Naive thymus-derived CD4-positive, alpha-beta T cell (primary cell): Measurements from ENCODE around the gene NOL4L. TPM values are rescaled to one million over a fixed set of nuclear protein-coding genes. Genes with fewer than 3 reads are reported as not detected.

ENCODE experiments used
- ATAC-seq: fragments of 150-1000 bp; cut with Tn5 transposase; 2 replicates; pipeline ENCODE4 v1.10.0; 2021; ENCODE audit warnings: mild to moderate bottlenecking, moderate library complexity
- CTCF ChIA-PET: fragments of 350-600 bp; sonication (Branson Sonifier 250); formaldehyde crosslinking; loops from one replicate; lab custom pipeline; 2021; ENCODE audit warnings: antibody characterized with exemption; lab: Charles Lee
- POLR2A ChIA-PET: fragments of 350-600 bp; sonication (Branson Sonifier 250); formaldehyde crosslinking; loops from one replicate; lab custom pipeline; 2021; ENCODE audit warnings: antibody characterized with exemption, inconsistent platforms; lab: Charles Lee
- DNase-seq, 9 donors: peaks; one replicate each; pipeline versions ENCODE4 v3.0.0 to v3.0.0-alpha.2; 2020 to 2022; ENCODE audit warnings: mixed read lengths in 1 of 9
- H3K27ac ChIP-seq: one replicate; pipeline ENCODE4 v1.7.0; 2013; ENCODE audit warnings: mild to moderate bottlenecking, low read depth, low read length, moderate library complexity
- H3K27me3 ChIP-seq, 2 donors: one replicate each; pipeline ENCODE4 v1.7.0; 2013; ENCODE audit warnings: low read length in 2 of 2, mild to moderate bottlenecking in 2 of 2, moderate library complexity in 2 of 2; ENCODE audit not compliant: control insufficient read depth in 2 of 2, insufficient read depth in 2 of 2
- H3K36me3 ChIP-seq, 3 experiments: 1 replicate in 2 of 3; 2 replicates in 1 of 3; pipeline ENCODE4 v1.7.0; 2013; ENCODE audit warnings: low read length in 3 of 3, mild to moderate bottlenecking in 3 of 3, moderate library complexity in 1 of 3; ENCODE audit not compliant: insufficient read depth in 3 of 3, control insufficient read depth in 2 of 3
- H3K4me1 ChIP-seq, 2 donors: one replicate each; pipeline ENCODE4 v1.7.0; 2013; ENCODE audit warnings: low read length in 2 of 2, mild to moderate bottlenecking in 2 of 2, moderate library complexity in 1 of 2; ENCODE audit not compliant: control insufficient read depth in 2 of 2, insufficient read depth in 2 of 2
- H3K4me3 ChIP-seq: 2 replicates; pipeline ENCODE4 v1.7.0; 2013; ENCODE audit warnings: mild to moderate bottlenecking, low read length
- H3K9me3 ChIP-seq, 3 experiments: 1 replicate in 2 of 3; 2 replicates in 1 of 3; pipeline ENCODE4 v1.7.0; 2013; ENCODE audit warnings: low read length in 3 of 3; ENCODE audit not compliant: control insufficient read depth in 2 of 3
- H3K27ac Mint-ChIP-seq, 9 donors: one replicate each; pipeline ENCODE4 v1.8.0; 2020 to 2022; ENCODE audit warnings: mixed read lengths in 9 of 9, mild to moderate bottlenecking in 8 of 9, moderate library complexity in 5 of 9, inconsistent platforms in 2 of 9
- H3K27me3 Mint-ChIP-seq, 5 donors: one replicate each; pipeline ENCODE4 v1.8.0; 2021 to 2022; ENCODE audit warnings: mixed read lengths in 5 of 5, mild to moderate bottlenecking in 1 of 5
- H3K36me3 Mint-ChIP-seq, 5 donors: one replicate each; pipeline ENCODE4 v1.8.0; 2020 to 2022; ENCODE audit warnings: mixed read lengths in 5 of 5, mild to moderate bottlenecking in 3 of 5, inconsistent platforms in 1 of 5
- H3K4me1 Mint-ChIP-seq, 7 donors: one replicate each; pipeline ENCODE4 v1.8.0; 2020 to 2022; ENCODE audit warnings: mixed read lengths in 7 of 7, mild to moderate bottlenecking in 3 of 7, inconsistent platforms in 1 of 7
- H3K4me3 Mint-ChIP-seq, 10 donors: one replicate each; pipeline ENCODE4 v1.8.0; 2020 to 2022; ENCODE audit warnings: mild to moderate bottlenecking in 10 of 10, mixed read lengths in 10 of 10, moderate library complexity in 6 of 10, inconsistent platforms in 2 of 10
- H3K9me3 Mint-ChIP-seq, 11 donors: one replicate each; pipeline ENCODE4 v1.8.0; 2020 to 2022; ENCODE audit warnings: mixed read lengths in 11 of 11, mild to moderate bottlenecking in 4 of 11, inconsistent platforms in 1 of 11, moderate library complexity in 1 of 11
- intact Hi-C, 2 donors: fragments of 100-400 bp; cut with micrococcal nuclease; formaldehyde crosslinking; loops; one replicate each; pipeline ENCODE4 v1.15.1; 2023
- polyA plus RNA-seq, 2 donors: library from polyadenylated mRNA; unstranded; fragments of 300-500 nt; fragmentation: Illumina TruSeq; gene quantifications; one replicate each; pipeline ENCODE4 v1.2.3, GENCODE V29; 2021
- total RNA-seq, 6 experiments: library from RNA in 5 of 6; stranded (reverse) in 5 of 6; gene quantifications; 1 replicate in 5 of 6; 2 replicates in 1 of 6; pipeline ENCODE4 v1.2.3 and lab custom pipeline; 2021 to 2026

NOL4L gene
- total and polyA plus RNA-seq, 7 experiments from 2014 or later, result 17.3 to 81.9 (median 62.7) TPM

GRCh38 chr20:32521780-32522525 lies 63.2 kb downstream of the NOL4L start:
- H3K4me3 ChIP-seq, result peak overlapping the region; percentile 27
- peak; percentile 50 to 76 (median 63) for DNase-seq
- peak overlapping the region; percentile 63 to 95 (median 90) for H3K27ac Mint-ChIP-seq
- peak overlapping the region; percentile 60 for H3K27ac ChIP-seq
- peaks cover 0 to 39% (median 12%) of the 10 kb centered on the region in 3 experiments for H3K36me3 ChIP-seq
- peaks cover 0 to 23% (median 9%) of the 10 kb centered on the region in 5 donors for H3K36me3 Mint-ChIP-seq
- H3K27me3 Mint-ChIP-seq, result no peaks in the 10 kb centered on the region
- H3K4me1 Mint-ChIP-seq, result peaks cover 39 to 77% (median 67%) of the 10 kb centered on the region in 7 donors
- intact Hi-C loops, result loop anchor here (1.0 to 5.0 kb wide), 7 partner anchors 17 to 490 kb away; no protein-coding TSS in a partner anchor
- ChIA-PET CTCF (interaction anchor here (0.6 to 11.4 kb wide), 21 partner anchors 8 to 241 kb away, joined by 3 to 320 read pairs (median 4); partner anchors contain the start of genes C20orf203 and NOL4L), POLR2A (interaction anchor here (0.7 to 26.0 kb wide), 12 partner anchors 11 to 131 kb away, joined by 3 to 623 read pairs (median 3); partner anchors contain the start of gene NOL4L)
- no peaks in the 10 kb centered on the region for H3K9me3 ChIP-seq
- ATAC-seq, result peak; percentile 89
- no peaks in the 10 kb centered on the region for H3K27me3 ChIP-seq
- no peaks in the 10 kb centered on the region for H3K9me3 Mint-ChIP-seq
- H3K4me3 Mint-ChIP-seq, result peak overlapping the region in 9 of 10 donors; percentile 17 to 72 (median 53)
- H3K4me1 ChIP-seq, result peaks cover 36 to 65% of the 10 kb centered on the region in 2 donors

DNA sequence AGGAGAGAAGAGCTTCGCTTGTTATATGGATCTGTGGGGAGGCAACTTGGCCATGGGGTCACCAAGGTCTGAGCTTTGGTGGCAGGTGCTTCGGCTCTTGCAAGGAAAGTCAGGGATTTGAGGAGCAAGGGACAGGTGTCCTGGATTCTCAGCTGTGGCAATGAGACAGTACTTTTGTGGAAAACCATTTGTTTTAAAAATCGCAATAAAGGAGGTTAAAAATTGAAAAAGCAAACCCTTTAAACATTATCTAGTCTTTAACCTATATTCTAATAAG lies 64.3 kb downstream of the NOL4L start:
- Histone ChIP-seq H3K4me1 (peaks cover 26 to 64% of the 10 kb centered on the region in 2 donors), H3K36me3 (peaks cover 0 to 50% (median 12%) of the 10 kb centered on the region in 3 experiments), H3K9me3 (no peaks in the 10 kb centered on the region), H3K27me3 (no peaks in the 10 kb centered on the region), H3K27ac (peak overlapping the region; percentile 50), H3K4me3 (no peak overlapping the region)
- no peak for DNase-seq
- no peak for ATAC-seq
- H3K9me3 Mint-ChIP-seq, result no peaks in the 10 kb centered on the region
- H3K4me3 Mint-ChIP-seq, result peak overlapping the region in 1 of 10 donors; percentile 67
- intact Hi-C loops, result loop anchor here (1.0 to 5.0 kb wide), 5 partner anchors 19 to 489 kb away; no protein-coding TSS in a partner anchor
- H3K27ac Mint-ChIP-seq, result peak overlapping the region in 8 of 9 donors; percentile 54 to 95 (median 87)
- no peaks in the 10 kb centered on the region for H3K27me3 Mint-ChIP-seq
- H3K36me3 Mint-ChIP-seq, result peaks cover 3 to 22% (median 9%) of the 10 kb centered on the region in 5 donors
- peaks cover 38 to 77% (median 67%) of the 10 kb centered on the region in 7 donors for H3K4me1 Mint-ChIP-seq
- ChIA-PET CTCF (interaction anchor here (0.7 to 11.4 kb wide), 9 partner anchors 10 to 271 kb away, joined by 3 to 320 read pairs (median 5); partner anchors contain the start of gene NOL4L), POLR2A (interaction anchor here (0.6 to 26.0 kb wide), 7 partner anchors 11 to 136 kb away, joined by 3 to 623 read pairs (median 4); no protein-coding TSS in a partner anchor)

GRCh38 chr20:32519381-32519730 lies 65.8 kb downstream of the NOL4L start:
- DNase-seq, result no peak
- Mint-ChIP-seq H3K27me3 (no peaks in the 10 kb centered on the region), H3K36me3 (peaks cover 11 to 33% (median 22%) of the 10 kb centered on the region in 5 donors), H3K4me1 (peaks cover 35 to 78% (median 70%) of the 10 kb centered on the region in 7 donors), H3K9me3 (no peaks in the 10 kb centered on the region), H3K4me3 (peak overlapping the region in 1 of 10 donors; percentile 29), H3K27ac (peak overlapping the region in 4 of 9 donors; percentile 18 to 55 (median 34))
- Histone ChIP-seq H3K27me3 (no peaks in the 10 kb centered on the region), H3K4me3 (no peak overlapping the region), H3K27ac (no peak overlapping the region), H3K36me3 (peaks cover 0 to 63% (median 15%) of the 10 kb centered on the region in 3 experiments), H3K9me3 (no peaks in the 10 kb centered on the region), H3K4me1 (peaks cover 24 to 61% of the 10 kb centered on the region in 2 donors)
- ChIA-PET POLR2A (interaction anchor here (1.0 to 26.0 kb wide), 2 partner anchors 14 to 35 kb away, joined by 4 to 623 read pairs; no protein-coding TSS in a partner anchor), CTCF (interaction anchor here (1.7 to 8.8 kb wide), 2 partner anchors 20 to 134 kb away, joined by 3 to 169 read pairs; no protein-coding TSS in a partner anchor)
- intact Hi-C loops, result loop anchor here in 1 of 2 donors (10.0 kb wide), 1 partner anchor 665 kb away; no protein-coding TSS in a partner anchor
- no peak for ATAC-seq

DNA sequence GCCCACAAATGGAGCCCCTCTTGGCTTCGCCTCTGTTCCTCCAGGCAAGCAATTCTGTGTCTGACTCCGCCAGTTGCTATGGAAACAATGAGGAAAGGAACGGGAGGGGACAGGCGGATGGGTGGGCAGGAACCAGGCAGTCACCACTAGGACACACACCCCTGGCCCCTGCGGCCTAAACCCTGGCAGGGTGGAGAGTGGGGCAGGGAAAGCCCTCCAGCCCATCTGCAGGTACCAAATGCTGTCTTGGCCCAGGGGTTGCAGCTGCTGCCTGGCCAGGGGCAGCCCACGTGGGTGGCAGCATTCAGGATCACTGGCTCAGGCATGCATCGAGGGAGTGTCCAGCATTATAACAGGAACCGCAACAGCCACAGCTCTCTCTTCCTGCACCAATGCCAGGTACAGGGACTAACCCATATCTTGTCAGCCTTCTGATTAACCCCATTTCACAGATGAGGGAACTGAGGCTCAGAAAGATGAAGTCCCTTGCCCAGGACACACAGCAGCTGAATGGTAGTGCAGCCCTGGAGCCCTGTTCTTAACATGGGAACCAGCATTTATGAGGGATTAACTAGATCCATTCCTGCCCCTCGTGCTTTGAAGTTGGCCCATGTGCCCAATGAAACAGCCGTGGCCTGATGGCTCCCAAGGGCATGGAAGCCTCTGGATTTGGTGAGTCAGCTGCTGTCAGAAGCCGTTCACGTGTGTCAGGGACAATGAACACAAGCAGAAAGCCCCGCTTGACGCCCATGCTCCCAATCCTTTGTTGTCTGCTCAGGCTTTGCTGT lies 66.3 kb downstream of the NOL4L start:
- Histone ChIP-seq H3K27me3 (no peaks in the 10 kb centered on the region), H3K4me1 (peaks cover 24 to 61% of the 10 kb centered on the region in 2 donors), H3K4me3 (no peak overlapping the region), H3K36me3 (peaks cover 0 to 63% (median 15%) of the 10 kb centered on the region in 3 experiments), H3K9me3 (no peaks in the 10 kb centered on the region), H3K27ac (no peak overlapping the region)
- intact Hi-C loops, result loop anchor here in 1 of 2 donors (10.0 kb wide), 1 partner anchor 664 kb away; no protein-coding TSS in a partner anchor
- Mint-ChIP-seq H3K4me3 (no peak overlapping the region), H3K27ac (peak overlapping the region in 5 of 9 donors; percentile 25 to 69 (median 55)), H3K36me3 (peaks cover 11 to 39% (median 22%) of the 10 kb centered on the region in 5 donors), H3K9me3 (no peaks in the 10 kb centered on the region), H3K27me3 (no peaks in the 10 kb centered on the region), H3K4me1 (peaks cover 30 to 78% (median 70%) of the 10 kb centered on the region in 7 donors)
- DNase-seq (no peak), ATAC-seq (no peak)
- CTCF ChIA-PET, result interaction anchor here (1.7 to 8.8 kb wide), 2 partner anchors 21 to 135 kb away, joined by 3 to 169 read pairs; no protein-coding TSS in a partner anchor
- POLR2A ChIA-PET, result interaction anchor here (0.7 to 26.0 kb wide), 3 partner anchors 8 to 34 kb away, joined by 3 to 623 read pairs (median 4); no protein-coding TSS in a partner anchor

DNA sequence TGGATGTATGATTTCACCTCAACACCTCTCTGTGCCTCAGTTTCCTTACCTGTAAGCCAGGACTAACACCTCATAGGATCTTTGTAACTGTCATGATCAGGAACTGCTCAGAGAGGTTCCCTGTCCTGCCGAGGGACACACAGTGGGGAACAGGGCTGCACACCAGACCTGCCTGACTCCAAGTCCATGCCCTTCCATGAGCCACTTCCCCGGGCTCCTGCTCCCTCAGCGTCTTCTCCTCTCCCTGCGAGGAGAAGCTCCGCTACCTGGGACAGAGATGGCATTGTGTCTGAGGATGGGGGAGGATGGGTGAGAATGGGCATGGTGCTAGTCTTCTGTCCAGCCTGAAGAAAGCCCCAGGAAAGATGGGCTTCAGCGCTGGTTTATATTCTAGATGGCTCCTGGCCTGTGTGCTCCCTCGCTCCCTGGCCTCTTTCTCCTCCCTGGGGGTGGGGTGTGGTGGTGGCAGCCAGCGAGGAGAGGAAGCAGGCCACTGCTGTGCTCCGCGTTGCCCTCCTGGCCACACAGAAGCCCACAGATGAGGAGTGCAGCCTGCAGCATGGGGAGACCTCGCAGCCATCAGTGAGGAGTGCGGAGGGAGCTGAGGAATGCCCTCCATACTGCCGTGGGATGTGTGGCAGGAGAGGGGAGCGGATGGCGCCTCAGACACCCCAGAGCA lies 67.1 kb downstream of the NOL4L start:
- Histone ChIP-seq H3K9me3 (no peaks in the 10 kb centered on the region), H3K36me3 (peaks cover 0 to 63% (median 15%) of the 10 kb centered on the region in 3 experiments), H3K4me1 (peaks cover 19 to 61% of the 10 kb centered on the region in 2 donors), H3K4me3 (no peak overlapping the region), H3K27ac (no peak overlapping the region), H3K27me3 (no peaks in the 10 kb centered on the region)
- ChIA-PET POLR2A (interaction anchor here (0.7 to 26.0 kb wide), 2 partner anchors 8 to 15 kb away, joined by 3 to 623 read pairs; no protein-coding TSS in a partner anchor), CTCF (interaction anchor here (1.2 to 8.8 kb wide), 3 partner anchors 22 to 136 kb away, joined by 3 to 169 read pairs (median 3); no protein-coding TSS in a partner anchor)
- H3K4me3 Mint-ChIP-seq, result peak overlapping the region in 1 of 10 donors; percentile 49
- intact Hi-C loops, result loop anchor here in 1 of 2 donors (10.0 kb wide), 1 partner anchor 663 kb away; no protein-coding TSS in a partner anchor
- DNase-seq (no peak), ATAC-seq (no peak)
- peak overlapping the region in 7 of 9 donors; percentile 16 to 98 (median 69) for H3K27ac Mint-ChIP-seq
- no peaks in the 10 kb centered on the region for H3K9me3 Mint-ChIP-seq
- no peaks in the 10 kb centered on the region for H3K27me3 Mint-ChIP-seq
- peaks cover 27 to 78% (median 68%) of the 10 kb centered on the region in 7 donors for H3K4me1 Mint-ChIP-seq
- H3K36me3 Mint-ChIP-seq, result peaks cover 15 to 44% (median 26%) of the 10 kb centered on the region in 5 donors
